Stimulated activated CD8-positive, alpha-beta memory T cell treated with anti-CD3 and anti-CD28 coated beads, Interleukin-7, amount 100 ng/mL, for 1 hour (primary cell): ENCODE measurements around the gene ADAMTS2.

Experiments
- DNase-seq, 2 donors: peaks; one replicate each; pipeline ENCODE4 v3.0.0-alpha.2; 2020; ENCODE audit warnings: low read depth in 2 of 2

ADAMTS2 gene

DNA sequence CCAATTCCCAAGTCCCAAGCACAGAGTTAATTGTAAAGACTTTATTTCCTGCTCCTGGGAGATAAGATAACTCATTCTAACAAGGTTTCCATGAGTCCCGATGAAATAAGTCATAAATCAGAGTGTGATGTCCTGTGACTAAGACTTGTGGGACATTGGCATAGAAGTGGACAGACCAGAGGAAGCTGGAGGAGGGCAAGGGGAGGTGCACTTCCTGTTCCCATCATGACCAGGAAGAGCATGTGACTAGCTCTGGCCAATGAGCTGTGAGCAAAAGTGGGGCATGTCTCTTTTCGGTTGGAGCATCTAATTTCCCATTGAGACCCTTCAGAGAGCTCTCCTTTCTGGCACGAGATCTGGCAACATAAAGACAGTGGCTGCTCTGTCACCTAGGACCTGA, 184.7 kb downstream of the ADAMTS2 start:
- no peak for DNase-seq

DNA sequence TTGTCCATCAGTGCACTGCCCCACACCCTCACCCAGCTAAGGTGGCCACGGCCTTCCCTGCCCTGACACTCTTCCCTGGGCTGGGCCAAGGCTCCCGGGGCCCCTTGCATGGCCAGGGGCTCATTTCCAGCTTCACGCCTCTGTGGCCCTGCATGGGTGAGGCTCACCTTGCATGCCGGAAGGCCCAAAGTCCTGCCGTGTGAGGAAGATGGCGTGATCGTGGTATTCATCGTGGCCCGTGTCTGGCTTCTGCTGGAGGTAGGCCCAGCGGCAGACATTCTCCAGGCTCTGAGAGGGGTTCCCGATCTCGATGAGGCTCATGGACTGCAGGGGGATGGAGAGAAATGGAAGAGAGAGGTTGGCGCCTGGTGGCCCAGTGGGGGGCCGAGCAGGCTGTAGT, 186.7 kb downstream of the ADAMTS2 start:
- no peak for DNase-seq

DNA sequence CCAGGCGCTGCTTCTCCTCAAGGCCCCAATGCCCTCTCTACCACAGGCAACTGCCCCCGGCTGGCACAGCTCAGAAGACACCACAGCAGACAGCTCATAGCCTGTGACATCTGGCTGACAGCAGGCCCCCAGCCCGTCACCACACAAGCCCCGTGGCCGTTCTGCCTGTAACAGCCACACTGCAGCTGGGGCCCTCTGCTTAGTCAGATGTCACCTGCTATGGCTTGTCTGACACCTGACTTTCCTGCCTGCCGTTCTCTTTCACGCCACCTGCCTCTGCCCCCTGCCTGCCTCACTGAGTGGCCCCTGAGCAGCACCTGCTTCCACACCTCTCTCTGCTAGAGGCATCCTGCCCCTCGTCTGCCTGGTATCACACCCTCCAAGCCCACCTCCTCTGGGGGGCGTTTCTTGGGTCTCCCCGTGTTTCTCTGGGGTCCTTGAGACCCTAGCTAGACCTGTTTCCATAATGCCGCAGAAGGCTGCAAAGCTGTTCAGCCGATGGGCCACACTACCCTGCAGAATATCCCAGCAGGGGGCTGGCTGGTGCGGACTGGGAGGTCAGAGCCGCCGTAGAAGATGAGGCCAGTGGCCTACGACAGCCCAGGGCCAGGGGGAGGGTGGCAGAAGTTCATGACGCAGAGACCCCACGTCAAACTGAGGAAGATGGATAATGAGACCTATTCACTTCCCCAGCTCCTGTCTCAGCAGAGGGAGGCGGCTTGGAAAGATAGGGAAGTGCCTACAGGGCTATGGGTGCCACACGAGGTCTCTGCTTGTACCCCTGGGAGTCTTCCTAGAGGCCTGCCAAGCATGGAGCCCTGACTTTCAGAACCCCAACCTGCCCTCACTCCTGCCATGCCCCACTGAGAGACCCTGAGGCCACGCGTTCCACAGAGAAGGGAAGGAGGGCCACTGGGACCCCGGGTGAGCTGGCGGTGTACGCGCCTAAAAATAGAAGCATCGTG, 190.0 kb downstream of the ADAMTS2 start:
- DNase-seq: no peak

DNA sequence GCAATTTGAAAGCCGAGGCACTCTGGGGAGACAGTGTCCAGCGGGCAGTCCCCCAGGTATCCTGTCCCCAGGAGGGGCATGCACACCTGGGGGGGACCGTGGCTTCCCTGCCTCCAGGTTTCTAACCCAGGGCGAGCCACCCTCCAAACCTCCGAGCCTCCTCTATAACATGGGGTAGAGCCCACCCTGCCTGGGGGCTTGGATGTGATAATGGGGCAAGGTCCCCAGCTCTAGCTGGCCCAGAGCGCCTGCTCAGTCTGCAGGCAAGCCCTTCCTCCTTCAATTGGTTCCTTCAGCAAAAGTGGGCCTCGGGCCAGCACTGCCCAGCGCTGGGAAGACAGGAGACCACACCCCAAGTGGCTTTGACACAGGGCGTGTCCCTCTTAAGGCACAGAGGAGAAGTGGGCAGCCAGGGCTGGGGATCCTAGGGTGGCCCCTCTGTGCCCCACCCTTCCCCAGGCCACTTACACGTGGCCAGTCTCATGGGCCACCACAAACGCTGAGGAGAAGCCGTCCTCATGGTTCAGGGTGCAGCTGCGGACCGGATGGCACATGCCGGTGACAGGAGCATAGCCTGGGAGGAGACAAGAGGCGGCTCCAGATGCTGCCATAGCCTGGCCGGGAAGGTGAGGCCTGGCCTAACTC, 190.8 kb downstream of the ADAMTS2 start:
- no peak for DNase-seq

DNA sequence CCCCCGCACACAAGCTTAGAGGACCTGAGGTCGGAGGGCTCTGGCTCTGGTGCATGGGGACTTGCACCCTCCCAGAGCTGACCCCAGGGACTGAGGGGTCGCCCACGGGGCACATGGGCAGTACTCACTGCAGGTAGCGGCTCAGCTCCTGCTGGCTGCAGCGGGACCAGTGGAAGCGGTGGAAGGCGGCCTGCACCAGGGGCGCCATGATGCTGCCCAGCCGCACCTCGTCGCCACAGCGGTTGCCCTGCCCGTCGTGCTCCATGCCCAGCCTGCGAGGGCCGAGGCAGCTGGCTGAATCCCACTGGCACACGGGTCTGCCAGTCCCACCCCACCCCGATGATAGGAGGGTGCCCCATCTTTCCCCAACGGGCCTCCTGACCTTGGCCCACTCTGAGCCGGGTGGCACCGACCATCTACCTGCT, 191.3 kb downstream of the ADAMTS2 start:
- DNase-seq: no peak

DNA sequence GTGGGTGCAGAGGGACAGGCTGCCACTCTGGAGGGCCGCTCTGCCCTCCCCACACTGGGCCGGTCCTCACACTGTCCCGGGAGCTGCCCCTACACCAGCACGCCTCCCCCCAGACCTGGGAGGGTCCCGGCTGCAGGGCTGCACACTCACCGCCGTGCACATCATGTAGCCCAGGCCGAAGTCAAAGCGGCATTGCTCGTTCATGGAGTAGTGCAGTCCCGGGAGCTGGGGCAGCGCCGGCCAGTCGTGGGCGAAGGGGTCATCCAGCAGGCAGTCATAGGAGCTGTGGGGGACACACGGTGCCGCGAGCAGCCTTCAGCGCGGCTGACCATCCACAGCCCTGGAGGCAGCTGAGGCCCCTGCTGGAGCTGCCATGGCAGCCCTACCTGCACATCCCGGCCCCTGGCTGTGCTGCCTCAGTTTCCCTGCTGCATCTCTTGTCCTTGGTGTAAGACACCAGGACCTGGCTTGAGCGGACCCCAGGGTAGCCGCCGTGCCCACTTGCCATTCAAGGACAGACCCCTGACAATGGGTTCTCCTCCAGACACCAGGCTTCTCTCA, 191.8 kb downstream of the ADAMTS2 start:
- DNase-seq: no peak

DNA sequence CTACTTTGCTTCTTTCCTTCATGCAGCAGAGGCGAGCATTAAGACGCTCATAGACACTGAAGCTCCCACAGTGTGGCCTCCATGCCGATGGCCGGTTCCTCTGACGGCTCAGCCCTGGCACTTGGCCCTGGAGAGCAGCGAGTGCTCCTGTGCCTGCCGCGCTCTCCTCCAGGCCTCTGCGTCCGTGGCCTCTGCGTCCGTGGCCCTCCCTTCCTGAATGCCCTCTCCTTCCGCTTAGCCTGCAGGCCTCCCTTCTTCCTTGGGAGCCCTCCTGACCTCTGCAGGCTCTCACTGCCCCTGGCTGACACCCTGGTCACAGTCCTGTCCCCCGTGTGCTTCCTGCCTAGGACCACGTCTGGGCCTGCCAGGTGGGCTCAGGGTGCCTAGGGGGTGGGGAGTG, 192.3 kb downstream of the ADAMTS2 start:
- DNase-seq: no peak

DNA sequence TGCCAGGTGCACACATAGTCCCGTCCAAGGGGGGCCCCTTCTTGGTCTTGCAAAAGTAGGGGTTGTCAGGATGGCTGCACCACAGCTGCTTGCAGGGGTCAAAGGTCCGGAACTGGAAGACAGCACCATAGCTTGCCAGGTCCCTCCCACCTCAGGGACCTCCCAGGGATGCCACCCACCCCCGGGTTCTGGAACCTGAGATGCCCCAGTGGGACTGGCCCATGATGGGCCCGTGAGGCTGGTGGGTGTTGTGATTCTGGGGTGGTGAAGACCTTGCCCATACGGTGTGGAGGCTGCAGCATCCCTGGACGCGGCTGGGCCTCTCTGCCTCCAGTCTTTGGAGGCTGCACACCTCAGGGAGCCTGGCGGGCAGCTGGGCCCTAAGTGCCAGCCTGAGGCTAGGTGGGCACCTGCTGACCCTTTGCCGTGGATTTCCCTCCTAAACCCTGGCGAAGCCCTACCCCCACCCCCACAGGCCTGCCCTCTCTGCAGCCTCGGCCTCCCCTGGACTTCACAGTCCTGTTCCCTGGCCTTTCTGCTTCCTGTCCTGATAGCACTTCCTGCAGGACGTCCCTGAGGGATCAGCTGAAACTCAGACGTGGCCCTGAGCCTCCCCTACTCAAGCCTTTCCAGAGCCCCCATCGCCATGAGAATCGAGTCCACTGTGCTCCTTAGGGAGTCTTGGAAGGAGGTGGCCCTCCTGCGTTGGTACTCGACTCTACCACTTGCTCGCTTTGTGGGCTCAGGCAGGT, 192.9 kb downstream of the ADAMTS2 start:
- no peak for DNase-seq

DNA sequence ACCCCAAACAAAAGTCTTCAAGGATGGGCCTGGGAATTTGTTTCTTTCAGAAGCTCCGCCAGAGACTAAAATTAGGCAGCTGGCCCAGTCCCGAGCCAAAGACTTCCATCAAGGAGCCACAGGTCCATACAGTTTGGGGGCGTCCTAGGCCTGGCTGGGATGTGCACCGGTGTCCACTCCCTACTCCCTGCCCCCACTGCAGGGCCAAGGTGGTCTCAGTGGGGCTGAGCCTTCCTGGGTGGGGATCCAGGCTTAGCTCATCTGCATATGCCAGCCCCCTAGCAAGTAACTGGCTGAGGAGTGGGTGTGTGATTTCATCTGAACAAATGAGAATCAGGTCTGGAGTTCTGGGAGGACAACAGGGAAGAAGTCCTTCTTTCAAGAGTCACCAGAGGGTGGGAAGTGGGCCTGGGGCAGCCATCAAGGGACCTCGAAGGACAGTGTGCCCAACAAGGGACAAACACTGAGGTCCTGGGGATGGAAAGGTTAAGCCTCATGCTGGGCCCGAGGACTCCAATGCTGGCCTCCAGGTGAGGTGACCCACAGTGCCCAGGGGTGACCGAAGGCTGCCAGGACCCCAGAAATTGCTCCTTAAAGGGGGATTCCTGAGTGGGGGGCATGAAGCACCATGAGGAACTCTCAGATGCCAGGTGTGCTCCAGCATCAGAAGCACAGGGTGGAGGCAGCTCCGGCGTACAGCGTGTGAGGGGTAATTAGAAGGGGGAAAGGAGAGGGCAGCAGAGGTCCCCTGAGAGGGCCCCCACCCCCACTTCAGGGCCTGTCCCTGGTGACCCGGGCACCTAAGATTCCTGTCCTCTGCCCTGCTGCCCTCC, 193.8 kb downstream of the ADAMTS2 start:
- no peak for DNase-seq

DNA sequence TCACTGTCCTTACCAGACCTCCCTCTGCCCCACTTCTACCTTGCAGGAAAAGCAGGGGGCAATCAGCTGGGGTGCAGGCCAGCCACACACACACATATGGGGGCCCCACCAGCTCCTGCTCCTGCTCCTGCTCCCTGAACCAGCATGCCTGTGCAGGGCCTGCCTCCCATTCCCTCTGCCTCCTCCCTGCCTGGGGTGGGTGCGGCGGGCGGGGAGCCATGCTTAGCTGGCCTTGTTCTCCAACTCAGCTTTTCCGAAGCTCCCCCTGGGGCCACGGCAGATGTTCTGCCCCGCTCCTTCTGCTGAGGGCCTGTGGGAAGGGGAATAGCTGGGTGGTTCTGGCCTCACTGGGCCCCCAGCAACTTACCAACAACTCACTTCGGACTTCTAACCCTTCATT, 195.2 kb downstream of the ADAMTS2 start:
- DNase-seq: no peak

DNA sequence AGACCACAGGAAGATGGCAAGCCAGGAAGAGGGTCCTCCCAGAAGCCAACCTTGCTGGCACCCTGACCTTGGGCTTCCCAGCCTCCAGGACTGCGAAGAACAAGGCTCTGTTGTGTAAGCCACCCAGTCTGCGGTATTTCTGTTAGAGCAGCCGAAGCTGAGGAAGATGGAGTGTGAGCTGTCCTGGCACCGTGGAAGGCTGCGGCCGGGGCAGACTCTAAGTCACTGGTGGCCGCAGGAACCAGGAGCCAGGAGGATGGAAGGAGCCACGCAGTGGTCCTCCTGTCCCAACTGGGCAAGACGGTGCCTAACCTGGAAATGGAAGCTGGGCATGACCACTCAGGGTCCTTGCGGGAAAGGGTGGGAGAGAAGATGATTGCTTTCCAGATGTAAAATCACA, 196.0 kb downstream of the ADAMTS2 start:
- no peak for DNase-seq

DNA sequence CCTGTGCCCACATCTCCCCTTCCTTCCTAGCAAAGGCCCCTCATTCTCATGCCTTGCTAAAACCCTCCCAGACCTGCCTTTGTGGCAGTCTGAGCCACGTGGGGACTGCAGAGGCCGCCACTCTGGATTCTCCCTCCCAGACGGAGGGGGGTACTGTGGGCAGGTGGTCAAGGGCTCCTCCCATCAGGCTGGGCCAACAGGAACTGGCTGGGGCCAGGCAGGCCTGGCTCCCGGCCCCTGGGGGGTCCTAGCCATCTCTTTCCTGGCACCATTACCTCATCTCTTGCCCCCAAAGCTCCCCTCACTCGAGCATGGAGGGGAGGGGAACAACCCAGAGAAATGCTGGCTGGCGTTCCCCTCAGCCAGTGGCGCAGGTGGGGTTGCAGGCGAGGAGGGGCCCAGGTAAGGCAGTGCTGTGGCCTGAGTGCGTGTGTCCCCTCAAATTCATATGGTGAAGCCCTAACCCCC, 196.5 kb downstream of the ADAMTS2 start:
- DNase-seq: no peak

DNA sequence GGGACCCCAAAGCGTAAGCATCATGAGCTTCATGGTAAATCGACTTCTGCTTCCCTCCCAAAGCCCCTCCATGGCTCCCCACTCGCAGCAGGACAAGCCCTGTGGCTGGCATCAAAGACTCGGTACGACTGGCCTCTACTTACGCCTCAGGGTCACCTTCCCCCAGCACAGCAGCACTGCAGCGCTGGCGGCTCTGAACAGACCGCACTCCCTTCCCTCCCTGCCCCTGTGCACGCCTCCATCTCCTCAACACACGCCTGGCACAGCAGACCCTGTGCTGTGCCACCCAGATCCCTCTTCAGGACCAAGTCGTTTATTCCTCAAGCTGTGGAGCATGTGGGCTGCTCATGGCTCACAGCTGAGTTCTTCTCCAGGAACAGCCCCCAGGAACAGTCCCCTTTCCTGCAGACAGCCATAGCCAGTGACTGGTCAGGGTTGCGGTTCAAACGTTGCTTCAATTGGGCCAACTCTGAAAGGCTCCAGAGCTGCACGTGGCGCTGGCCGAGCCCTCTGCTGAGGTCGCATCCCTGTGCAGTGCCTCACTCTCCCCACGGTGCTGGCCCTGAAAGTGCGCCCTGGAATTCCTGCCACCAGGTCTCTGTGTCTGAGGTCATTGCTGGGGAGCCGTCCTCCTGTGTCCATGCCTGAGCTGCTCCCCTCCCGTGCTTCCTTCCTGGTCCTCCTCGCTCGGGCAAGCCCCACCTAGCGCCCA, 197.1 kb downstream of the ADAMTS2 start:
- DNase-seq: no peak

DNA sequence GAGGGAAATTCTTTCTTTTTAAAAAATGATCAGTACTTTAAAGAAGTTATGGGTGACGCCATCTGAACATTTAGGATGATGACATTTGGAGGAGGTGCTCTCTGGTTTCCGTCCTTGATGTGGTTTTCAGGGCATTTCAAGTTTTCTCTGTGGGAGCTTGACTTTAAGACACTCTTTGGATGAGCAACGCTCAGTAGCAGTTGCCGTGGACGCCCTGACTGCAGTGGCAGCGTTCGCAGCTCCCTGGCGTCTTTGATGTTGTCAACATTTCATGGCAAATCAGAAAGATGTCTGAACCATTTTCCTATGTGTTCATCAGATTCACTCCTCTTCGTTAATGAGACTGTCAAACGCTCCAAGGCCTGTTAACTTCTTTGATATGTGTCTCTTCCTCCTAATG, 199.0 kb downstream of the ADAMTS2 start:
- DNase-seq: no peak

DNA sequence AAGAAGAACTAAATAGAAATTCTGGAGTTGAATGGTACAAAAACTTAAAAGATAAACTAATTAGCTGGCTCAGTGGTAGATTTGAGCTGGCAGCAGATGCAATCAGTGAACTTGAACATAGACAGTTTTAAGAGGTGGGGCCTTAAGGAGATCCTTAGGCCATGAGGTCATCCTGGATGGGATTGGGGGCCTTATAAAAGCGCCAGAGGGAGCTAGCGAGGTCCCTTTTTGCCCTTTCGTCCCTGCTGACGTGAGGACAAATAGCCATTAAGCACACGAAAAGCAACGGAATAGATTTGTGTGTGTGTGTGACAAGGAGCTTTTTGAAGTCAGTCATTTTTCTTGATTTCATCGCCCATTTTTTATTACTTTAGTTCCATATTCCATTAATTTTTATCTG, 201.8 kb downstream of the ADAMTS2 start:
- DNase-seq: no peak

DNA sequence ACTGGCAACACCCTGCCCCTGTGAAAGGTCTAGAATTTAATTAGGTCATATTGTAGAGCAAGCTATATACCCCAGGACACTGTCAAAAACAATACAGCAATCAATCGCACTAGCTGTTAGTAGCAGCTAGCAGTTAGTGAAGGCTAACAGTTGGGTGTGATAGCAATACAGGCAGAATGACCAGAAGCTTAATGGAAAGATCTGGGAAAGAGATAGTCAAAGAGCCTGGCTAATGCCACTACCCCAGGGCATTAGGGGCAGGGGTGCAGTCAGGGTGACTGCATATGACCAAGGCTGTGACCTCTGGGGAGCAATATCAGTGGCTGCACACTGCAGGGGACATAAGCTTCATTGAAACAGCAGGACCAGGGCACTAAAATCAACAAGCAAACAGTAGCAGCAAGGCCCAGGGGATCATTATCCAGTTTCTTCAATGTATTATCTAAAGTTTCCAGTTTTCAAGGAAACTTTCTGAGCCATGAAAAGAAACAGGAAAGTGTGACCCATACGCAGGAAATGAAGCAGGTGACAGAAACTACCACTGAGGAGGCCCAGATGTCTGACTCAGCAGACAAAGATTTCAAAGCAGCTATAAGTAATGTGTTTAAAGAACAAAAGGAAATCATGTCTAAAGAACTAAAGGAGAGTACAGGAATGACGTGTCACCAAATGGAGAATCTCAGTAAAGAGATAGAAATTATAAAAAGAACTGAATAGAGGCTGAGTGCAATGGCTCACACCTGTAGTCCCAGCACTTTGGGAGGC, 202.6 kb downstream of the ADAMTS2 start:
- DNase-seq: no peak

DNA sequence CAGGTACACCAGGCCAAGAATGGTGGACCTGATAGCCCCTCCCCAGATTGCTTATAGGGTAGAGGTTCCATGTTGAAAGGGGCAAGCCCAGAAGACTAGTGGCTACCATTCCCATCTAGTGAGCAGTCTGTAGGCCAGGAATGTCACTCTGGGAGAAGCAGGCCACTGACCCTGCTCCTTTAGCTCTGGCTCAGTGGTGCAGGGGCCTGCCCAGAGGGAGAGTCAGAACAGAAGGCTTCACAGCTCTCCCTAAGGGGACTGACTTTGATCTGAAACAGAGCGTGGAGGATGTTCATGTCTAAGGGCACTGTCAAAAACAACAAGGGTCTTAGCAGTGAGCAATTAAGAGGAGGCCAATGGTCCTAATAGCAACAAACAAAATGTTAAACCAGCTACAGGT, 203.4 kb downstream of the ADAMTS2 start:
- no peak for DNase-seq

DNA sequence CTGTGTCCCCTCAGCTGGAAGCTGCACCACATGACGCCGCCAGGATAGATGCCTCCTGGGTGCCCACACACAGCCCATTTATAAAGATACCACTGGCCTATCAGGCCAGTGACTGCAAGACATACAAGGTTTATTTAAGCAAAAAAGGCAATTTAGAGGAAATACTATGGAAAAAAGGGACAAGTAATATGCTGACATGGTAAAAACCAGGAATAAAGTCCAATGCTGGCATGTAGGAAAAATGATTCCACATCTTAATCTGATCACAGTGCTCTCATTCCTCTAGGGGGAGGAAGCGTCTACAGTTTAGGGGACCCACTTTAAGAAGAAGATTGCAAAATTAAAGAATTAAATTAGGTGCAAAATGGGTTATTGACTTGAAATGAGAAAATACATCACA, 205.0 kb downstream of the ADAMTS2 start:
- DNase-seq: no peak

DNA sequence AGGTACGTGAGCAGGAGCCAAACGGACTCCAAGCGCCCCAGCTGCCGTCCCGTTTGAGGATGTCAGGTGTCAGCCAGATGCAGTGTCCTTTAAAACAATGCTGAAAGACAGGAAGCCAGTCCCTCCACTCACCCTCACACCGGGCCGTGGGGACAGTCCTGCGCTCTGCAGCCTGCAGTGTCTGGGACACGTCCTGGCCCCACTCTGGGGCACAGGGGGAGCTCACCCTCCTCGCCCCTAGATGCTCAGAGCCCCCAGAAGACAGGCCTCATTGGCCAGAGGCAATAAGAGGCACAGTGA, 205.4 kb downstream of the ADAMTS2 start:
- no peak for DNase-seq
